NCI-H526 (cell line): ENCODE data around the gene NUB1.

Experiments used
- DNase-seq, 2 experiments: peaks; one replicate each; lab custom pipeline; 2025; lab: John Stamatoyannopoulos, UW

NUB1 gene

GRCh38 chr7:151345576-151346469 is 4.2 kb downstream of the NUB1 start:
- no peak for DNase-seq

- no peak for DNase-seq
Measured at GRCh38 chr7:151346470-151346769, 4.8 kb downstream of the NUB1 start.

- DNase-seq, result no peak
Measured at GRCh38 chr7:151347200-151347599, 5.6 kb downstream of the NUB1 start.

- no peak for DNase-seq
Measured at GRCh38 chr7:151348970-151349369, 7.4 kb downstream of the NUB1 start.

- DNase-seq, result no peak
Measured at GRCh38 chr7:151349507-151349853, 7.9 kb downstream of the NUB1 start.

GRCh38 chr7:151351027-151351426 is 9.4 kb downstream of the NUB1 start:
- peak in 1 of 2 experiments; percentile 11 for DNase-seq

- DNase-seq, result no peak
Measured at GRCh38 chr7:151351967-151352366, 10.4 kb downstream of the NUB1 start.

- no peak for DNase-seq
Measured at GRCh38 chr7:151352512-151352911, 10.9 kb downstream of the NUB1 start.

- no peak for DNase-seq
Measured at GRCh38 chr7:151361193-151361959, 19.8 kb downstream of the NUB1 start.

- DNase-seq, result no peak
Measured at GRCh38 chr7:151363182-151363581, 21.6 kb downstream of the NUB1 start.

- DNase-seq, result no peak
Measured at GRCh38 chr7:151366166-151366879, 24.7 kb downstream of the NUB1 start.

- DNase-seq, result no peak
Measured at GRCh38 chr7:151366880-151367222, 25.2 kb downstream of the NUB1 start.

GRCh38 chr7:151367284-151367683 is 25.7 kb downstream of the NUB1 start:
- no peak for DNase-seq

GRCh38 chr7:151368136-151368571 is 26.5 kb downstream of the NUB1 start:
- peak; percentile 50 to 92 for DNase-seq

- no peak for DNase-seq
Measured at GRCh38 chr7:151371266-151371665, 29.7 kb downstream of the NUB1 start.

GRCh38 chr7:151372612-151373265 is 31.1 kb downstream of the NUB1 start:
- DNase-seq, result no peak

GRCh38 chr7:151373599-151373998 is 32.0 kb downstream of the NUB1 start:
- no peak for DNase-seq

- no peak for DNase-seq
Measured at GRCh38 chr7:151374139-151374538, 32.5 kb downstream of the NUB1 start.

- no peak for DNase-seq
Measured at GRCh38 chr7:151374726-151375125, 33.1 kb downstream of the NUB1 start.

GRCh38 chr7:151375530-151376217 is 34.1 kb downstream of the NUB1 start:
- DNase-seq, result no peak

- DNase-seq, result no peak
Measured at GRCh38 chr7:151376218-151376902, 34.7 kb downstream of the NUB1 start.
